Astrocyte (in vitro differentiated cells and primary cell): Measurements from ENCODE around the gene PLEKHA6. TPM values are rescaled to one million over a fixed set of nuclear protein-coding genes. Genes with fewer than 3 reads are reported as not detected.
A peak's percentile ranks its signal among the peaks of the same experiment; 100 is the strongest.

Experiments
- DNase-seq: peaks from one replicate; pipeline ENCODE4 v3.0.0-alpha.2; 2010; ENCODE audit warnings: low read depth
- FAIRE-seq: peaks from 2 replicates; lab custom pipeline; 2011; peaks lifted over from hg19 to GRCh38; lab: Jason Lieb, UNC
- H2AFZ ChIP-seq: 2 replicates; pipeline ENCODE4 v1.6.0; 2012; ENCODE audit warnings: low read depth, low read length, inconsistent platforms
- H3K27ac ChIP-seq: 2 replicates; pipeline ENCODE4 v1.5.1; 2011; ENCODE audit warnings: low read depth, low read length, inconsistent platforms
- H3K27me3 ChIP-seq: 2 replicates; pipeline ENCODE4 v1.6.0; 2011; ENCODE audit warnings: low read length, inconsistent platforms; ENCODE audit not compliant: insufficient read depth
- H3K36me3 ChIP-seq: 2 replicates; pipeline ENCODE4 v1.5.1; 2011; ENCODE audit warnings: low read length, inconsistent platforms; ENCODE audit not compliant: insufficient read depth
- H3K4me1 ChIP-seq: 2 replicates; pipeline ENCODE4 v1.5.1; 2011; ENCODE audit warnings: low read length, inconsistent platforms; ENCODE audit not compliant: insufficient read depth
- H3K4me2 ChIP-seq: 2 replicates; pipeline ENCODE4 v1.6.0; 2012; ENCODE audit warnings: low read length, inconsistent platforms
- H3K4me3 ChIP-seq: 2 replicates; pipeline ENCODE4 v1.5.1; 2011; ENCODE audit warnings: low read depth, mild to moderate bottlenecking, low read length, inconsistent platforms; ENCODE audit not compliant: insufficient read depth
- H3K79me2 ChIP-seq: 2 replicates; pipeline ENCODE4 v1.6.0; 2012; ENCODE audit warnings: mild to moderate bottlenecking, low read length, inconsistent platforms; ENCODE audit not compliant: insufficient read depth
- H3K9ac ChIP-seq: 2 replicates; pipeline ENCODE4 v1.6.0; 2012; ENCODE audit warnings: mild to moderate bottlenecking, low read length, inconsistent platforms
- H3K9me3 ChIP-seq: 2 replicates; pipeline ENCODE4 v1.5.1; 2012; ENCODE audit warnings: low read depth, mild to moderate bottlenecking, low read length, inconsistent platforms; ENCODE audit not compliant: insufficient read depth
- H4K20me1 ChIP-seq: 2 replicates; pipeline ENCODE4 v1.6.0; 2012; ENCODE audit warnings: low read length, inconsistent platforms; ENCODE audit not compliant: insufficient read depth
- H3K27ac Mint-ChIP-seq: one replicate; pipeline ENCODE4 v1.8.0; 2021; ENCODE audit warnings: mild to moderate bottlenecking, mixed read lengths; ENCODE audit not compliant: unreplicated experiment
- H3K27me3 Mint-ChIP-seq: one replicate; pipeline ENCODE4 v1.8.0; 2021; ENCODE audit warnings: low read depth, mixed read lengths; ENCODE audit not compliant: unreplicated experiment
- H3K36me3 Mint-ChIP-seq: one replicate; pipeline ENCODE4 v1.8.0; 2021; ENCODE audit warnings: low read depth, mixed read lengths; ENCODE audit not compliant: unreplicated experiment
- H3K4me1 Mint-ChIP-seq: one replicate; pipeline ENCODE4 v1.8.0; 2021; ENCODE audit warnings: low read depth, mixed read lengths; ENCODE audit not compliant: unreplicated experiment
- H3K4me3 Mint-ChIP-seq: one replicate; pipeline ENCODE4 v1.8.0; 2021; ENCODE audit warnings: mild to moderate bottlenecking, moderate library complexity, mixed read lengths; ENCODE audit not compliant: unreplicated experiment
- H3K9me3 Mint-ChIP-seq: one replicate; pipeline ENCODE4 v1.8.0; 2021; ENCODE audit warnings: mild to moderate bottlenecking, mixed read lengths; ENCODE audit not compliant: unreplicated experiment
- CTCF ChIP-seq: IDR thresholded peaks from 2 replicates; pipeline ENCODE4 v1.5.1; 2011; ENCODE audit warnings: low read depth, mild to moderate bottlenecking, inconsistent platforms, low read length, moderate library complexity; ENCODE audit not compliant: insufficient read depth
- EZH2 ChIP-seq: IDR thresholded peaks from 2 replicates; pipeline ENCODE4 v1.6.1; 2012; ENCODE audit warnings: mild to moderate bottlenecking, low read length, inconsistent platforms; ENCODE audit not compliant: insufficient read depth
- total RNA-seq: library from RNA; stranded (reverse); gene quantifications from 2 replicates; pipeline ENCODE4 v1.2.1, GENCODE V29; 2021

Gene PLEKHA6
- total RNA-seq, 1 donor from 2014 or later: 1.5 TPM

GRCh38 chr1:204213668-204214662 is 145.8 kb downstream of the PLEKHA6 start, which contains the start of gene GOLT1A:
TSS of gene GOLT1A (minus strand) at chr1:204213988. CDS start at chr1:204213906, 82 bp downstream.
- Histone ChIP-seq H2AFZ (peak within 1 kb of the TSS; percentile 39), H3K9me3 (no peaks in the 10 kb centered on the region), H3K4me2 (peak within 1 kb of the TSS; percentile 71), H3K9ac (no peak within 1 kb of the TSS), H3K4me3 (no peak within 1 kb of the TSS), H3K36me3 (no peaks in the 10 kb centered on the region), H3K79me2 (no peaks in the 10 kb centered on the region), H3K27me3 (no peaks in the 10 kb centered on the region), H3K27ac (no peak within 1 kb of the TSS), H4K20me1 (no peaks in the 10 kb centered on the region), H3K4me1 (peaks cover 4% of the 10 kb centered on the region)
- no peak for FAIRE-seq
- peak; percentile 72 for DNase-seq
- Mint-ChIP-seq H3K27ac (peak within 1 kb of the TSS; percentile 74), H3K36me3 (no peaks in the 10 kb centered on the region), H3K9me3 (no peaks in the 10 kb centered on the region), H3K4me1 (peaks cover 4% of the 10 kb centered on the region), H3K27me3 (peaks cover 42% of the 10 kb centered on the region), H3K4me3 (peak within 1 kb of the TSS; percentile 71)
- peak; percentile 33 for TF ChIP-seq EZH2
- TF ChIP-seq CTCF: peak; percentile 75

- no peak for FAIRE-seq
- no peaks in the 10 kb centered on the region for H3K9me3 Mint-ChIP-seq
Observed at GRCh38 chr1:204212715-204213114, 147.0 kb downstream of the PLEKHA6 start.

More at GRCh38 chr1:204212715-204213114, 147.0 kb downstream of the PLEKHA6 start:
- no peaks in the 10 kb centered on the region for H3K27me3 ChIP-seq
- H3K27ac ChIP-seq: no peak overlapping the region
- no peak overlapping the region for H3K27ac Mint-ChIP-seq
- DNase-seq: no peak
- H4K20me1 ChIP-seq: no peaks in the 10 kb centered on the region
- no peak overlapping the region for H3K4me2 ChIP-seq
- no peaks in the 10 kb centered on the region for H3K36me3 ChIP-seq
- no peak overlapping the region for H3K4me3 ChIP-seq
- no peak overlapping the region for H2AFZ ChIP-seq
- H3K27me3 Mint-ChIP-seq: peaks cover 35% of the 10 kb centered on the region
- H3K4me3 Mint-ChIP-seq: no peak overlapping the region
- H3K79me2 ChIP-seq: no peaks in the 10 kb centered on the region
- TF ChIP-seq EZH2 (no peak), CTCF (no peak)
- no peaks in the 10 kb centered on the region for H3K9me3 ChIP-seq
- no peak overlapping the region for H3K9ac ChIP-seq
- H3K4me1 ChIP-seq: peaks cover 4% of the 10 kb centered on the region
- no peaks in the 10 kb centered on the region for H3K36me3 Mint-ChIP-seq
- H3K4me1 Mint-ChIP-seq: peaks cover 4% of the 10 kb centered on the region
